HG02642 (cell line): ENCODE data around the gene TMEM175.

Experiments used
- ATAC-seq: cut with Tn5 transposase; IDR thresholded peaks from one replicate; pipeline ENCODE4 v1.9.1; 2021; ENCODE audit warnings: mild to moderate bottlenecking; ENCODE audit not compliant: unreplicated experiment, poor library complexity

Gene TMEM175

DNA sequence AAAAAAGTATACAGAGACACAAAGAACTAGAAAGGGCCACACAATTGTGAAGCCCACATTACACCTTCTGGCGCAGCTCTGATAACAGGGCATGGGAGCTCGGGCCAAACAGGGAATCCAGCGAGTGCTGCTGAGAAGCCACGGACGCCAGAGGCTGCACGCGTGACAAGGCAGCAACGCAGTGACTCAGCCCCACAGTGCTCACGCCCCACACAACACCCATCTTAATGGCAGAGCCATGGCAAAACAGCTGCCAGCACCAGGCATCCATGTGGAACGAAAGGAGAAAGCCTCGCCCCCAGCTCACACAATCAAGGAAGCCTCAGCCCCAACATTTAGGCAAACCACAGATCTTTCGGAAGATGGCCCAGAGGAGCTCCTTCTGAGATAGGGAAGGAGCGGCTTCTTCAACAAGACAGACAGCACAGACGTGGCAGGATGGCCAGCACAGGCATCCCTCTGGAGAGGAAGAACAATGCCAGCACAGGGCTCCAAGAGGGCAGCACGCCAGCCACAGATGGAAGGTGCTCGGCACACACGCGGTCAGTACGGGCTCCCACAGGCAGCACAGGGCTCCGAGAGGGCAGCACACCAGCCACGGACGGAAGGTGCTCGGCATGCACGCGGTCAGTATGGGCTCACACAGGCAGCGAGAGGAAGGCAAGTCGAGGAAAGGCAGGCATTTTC is 33.2 kb upstream of the TMEM175 start:
- ATAC-seq, result no peak

- no peak for ATAC-seq
These were observed 32.7 kb upstream of the TMEM175 start for GRCh38 chr4:899556-899906.

GRCh38 chr4:900073-900472 is 32.2 kb upstream of the TMEM175 start:
- no peak for ATAC-seq

- ATAC-seq, result no peak
These were observed 31.5 kb upstream of the TMEM175 start for GRCh38 chr4:900721-901120.

- no peak for ATAC-seq
These were observed 30.9 kb upstream of the TMEM175 start for GRCh38 chr4:901192-901910.

- ATAC-seq, result no peak
These were observed 28.9 kb upstream of the TMEM175 start for GRCh38 chr4:903066-904046.

- no peak for ATAC-seq
These were observed 26.5 kb upstream of the TMEM175 start for GRCh38 chr4:905485-906338.

- ATAC-seq, result no peak
These were observed 25.7 kb upstream of the TMEM175 start for GRCh38 chr4:906339-907102.

DNA sequence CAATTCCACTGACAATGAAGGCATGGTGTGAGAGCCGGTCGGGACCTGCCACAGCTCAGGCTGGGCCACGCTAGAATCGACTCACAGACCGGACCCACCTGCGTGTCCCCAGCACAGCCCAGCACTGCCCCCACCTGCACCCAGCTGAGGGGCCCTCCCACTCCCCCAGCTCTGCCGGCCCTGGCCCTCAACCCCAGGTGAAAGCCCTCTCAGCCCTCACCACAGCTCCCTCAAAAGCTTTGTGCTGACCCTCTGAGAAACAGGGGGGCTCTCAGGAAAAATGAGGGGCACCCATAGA is 25.2 kb upstream of the TMEM175 start:
- ATAC-seq, result no peak

GRCh38 chr4:907691-908425 is 24.4 kb upstream of the TMEM175 start:
- ATAC-seq, result no peak

GRCh38 chr4:909131-909571 is 23.1 kb upstream of the TMEM175 start:
- ATAC-seq, result no peak

DNA sequence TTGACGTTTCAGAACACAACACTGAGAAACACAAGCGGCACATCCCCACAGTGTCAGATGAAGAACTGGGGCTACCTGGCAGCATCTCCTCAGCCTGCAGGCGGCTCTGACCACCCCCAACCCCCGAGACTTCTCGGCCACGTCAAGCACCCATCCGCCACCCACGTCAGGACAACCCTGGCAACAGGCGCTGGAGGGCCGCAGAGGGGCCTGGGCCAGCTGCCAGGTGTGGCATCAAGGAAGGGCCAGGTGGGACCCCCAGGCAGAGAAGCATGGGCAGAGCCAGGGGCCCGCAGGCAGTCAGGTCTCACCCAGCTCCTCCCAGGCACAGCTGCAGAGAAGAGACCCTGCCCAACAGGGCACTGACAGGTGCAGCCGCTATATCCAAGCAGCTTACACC is 22.4 kb upstream of the TMEM175 start:
- ATAC-seq, result no peak

- no peak for ATAC-seq
These were observed 21.7 kb upstream of the TMEM175 start for GRCh38 chr4:910366-911091.

DNA sequence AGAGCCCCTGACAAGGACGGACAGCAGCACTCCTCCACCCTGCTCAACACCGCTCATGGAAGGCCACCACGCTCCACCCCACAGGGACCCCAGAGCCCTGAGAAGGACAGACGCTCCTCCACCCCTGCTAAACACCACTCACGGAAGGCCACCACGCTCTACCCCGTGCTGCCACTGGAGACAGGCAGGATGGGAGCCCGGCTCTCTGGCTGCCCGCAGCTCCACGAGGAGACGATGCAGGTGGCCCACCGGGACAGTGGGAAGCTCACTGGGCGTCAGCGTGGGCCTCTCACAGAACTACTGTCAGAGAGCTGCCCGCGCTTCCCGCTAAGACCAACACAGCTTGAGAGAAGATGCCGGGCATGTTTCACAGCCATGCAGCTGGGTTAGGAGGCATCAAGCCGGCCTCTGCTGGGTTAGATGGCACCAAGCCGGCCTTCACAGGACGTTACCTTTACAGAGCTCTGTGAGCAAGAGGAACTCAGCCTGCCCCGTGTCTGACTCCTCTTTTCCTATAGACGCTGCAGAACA is 21.0 kb upstream of the TMEM175 start:
- ATAC-seq, result no peak

DNA sequence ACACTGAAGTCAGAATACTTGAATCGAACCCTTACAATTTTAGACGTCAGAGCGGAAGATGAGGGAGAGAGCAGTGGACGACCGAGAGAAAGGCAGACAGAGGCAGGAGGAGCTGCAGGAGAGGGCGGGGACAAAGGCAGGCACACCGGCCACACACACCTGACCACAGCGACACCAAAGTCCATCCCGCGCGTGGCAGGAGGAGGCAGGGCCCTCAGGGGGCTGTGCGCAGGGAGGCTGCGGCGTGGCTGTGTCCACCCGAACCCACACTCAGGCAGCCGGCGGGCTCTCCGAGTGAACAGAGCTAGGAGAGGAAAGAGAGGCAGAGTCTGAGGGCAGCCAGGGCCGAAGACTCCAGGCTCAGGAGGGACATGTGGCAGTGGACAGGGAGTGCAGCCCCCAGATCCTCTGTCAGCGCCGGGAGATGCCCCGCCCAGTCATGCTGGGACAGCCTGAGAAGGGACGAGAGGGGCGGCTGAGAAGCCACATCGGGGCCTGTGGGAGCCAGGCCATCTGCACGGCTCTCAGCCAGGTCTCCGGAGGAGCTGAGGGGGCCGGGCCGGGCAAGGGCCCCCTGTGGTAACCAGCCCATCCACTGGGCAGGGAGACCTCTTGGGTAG is 20.3 kb upstream of the TMEM175 start:
- no peak for ATAC-seq

DNA sequence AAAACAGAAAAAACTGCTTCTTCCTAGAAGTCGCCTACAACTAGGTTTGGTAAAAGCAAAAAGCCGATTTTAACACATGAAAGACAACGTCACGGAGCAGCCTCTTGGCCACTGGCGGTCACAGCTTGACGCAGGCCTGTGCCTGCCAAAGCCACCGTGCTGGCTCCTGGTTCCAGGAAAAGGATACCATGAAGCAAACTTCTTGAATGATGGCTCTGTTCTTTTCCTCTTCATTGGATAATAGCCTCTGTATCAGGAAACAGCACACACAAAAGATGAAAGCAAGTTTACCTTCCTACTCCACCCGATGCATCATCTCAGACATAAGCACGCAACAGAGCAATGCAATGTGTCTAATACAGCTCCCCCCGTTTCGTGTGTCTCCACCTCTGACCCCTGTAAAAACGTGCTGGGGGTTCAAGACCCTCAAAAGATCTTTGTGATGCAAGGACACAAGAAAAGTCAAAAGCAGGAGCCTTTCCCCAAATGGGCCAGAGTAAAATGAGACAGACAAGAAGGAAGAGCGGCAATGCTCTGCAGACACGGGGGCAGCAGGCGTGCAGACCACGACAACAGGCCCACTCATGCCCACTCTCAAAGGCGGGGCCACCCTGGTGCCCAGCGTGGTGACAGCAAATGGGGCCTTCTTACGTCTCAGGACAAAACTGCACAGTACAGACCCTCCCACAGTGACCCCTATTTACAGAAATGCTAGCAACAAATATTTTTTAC is 19.5 kb upstream of the TMEM175 start:
- ATAC-seq, result no peak

DNA sequence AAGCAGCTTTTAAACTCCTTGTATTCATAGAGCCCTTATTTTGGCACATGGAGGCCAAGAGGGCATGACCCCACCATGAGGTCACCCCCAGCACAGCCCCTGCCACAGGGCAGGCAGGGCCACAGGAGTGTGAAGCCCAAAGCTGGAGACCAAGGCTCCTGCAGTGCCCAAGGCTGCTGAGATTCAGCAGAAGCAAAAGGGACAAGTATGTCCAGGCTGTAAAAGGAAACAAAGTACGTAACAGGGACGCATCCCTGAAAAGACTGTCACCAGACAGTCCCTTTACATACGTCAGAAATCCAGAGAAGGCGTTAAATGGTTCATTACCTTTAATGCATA is 19.0 kb upstream of the TMEM175 start:
- no peak for ATAC-seq
